PC-9 (cell line): ENCODE measurements around the gene BEND6. TPM values are rescaled to one million over a fixed set of nuclear protein-coding genes. Genes with fewer than 3 reads are reported as not detected.

Source experiments
- BruUV-seq: library from RNA; stranded (reverse); fragments of 400-500 nt; replicated peaks from 2 replicates; lab custom pipeline; 2021; lab: Mats Ljungman, UMichigan
- CTCF ChIA-PET: fragments of 300-600 bp; sonication (Branson Sonifier 250); formaldehyde crosslinking; loops from one replicate; lab custom pipeline; 2022; ENCODE audit warnings: antibody characterized with exemption; lab: Charles Lee
- POLR2A ChIA-PET: fragments of 300-600 bp; sonication (Branson Sonifier 250); formaldehyde crosslinking; loops from one replicate; lab custom pipeline; 2022; ENCODE audit warnings: antibody characterized with exemption; ENCODE audit not compliant: unreplicated experiment; lab: Charles Lee
- DNase-seq, 2 experiments: peaks; one replicate each; pipeline versions ENCODE4 v3.0.0 to v3.0.0-alpha.2; 2015 to 2022; ENCODE audit warnings: mixed read lengths in 1 of 2
- H2AFZ ChIP-seq: fragments of 200-600 bp; sonication (generic); 2 replicates; pipeline ENCODE4 v1.8.1; 2017; ENCODE audit warnings: antibody characterized with exemption
- H3F3A ChIP-seq: fragments of 200-600 bp; sonication (generic); 2 replicates; pipeline ENCODE4 v1.8.1; 2017; ENCODE audit warnings: antibody characterized with exemption, mild to moderate bottlenecking, low read depth; ENCODE audit not compliant: insufficient read depth
- H3K27ac ChIP-seq: fragments of 200-600 bp; sonication (generic); 2 replicates; pipeline ENCODE4 v1.6.1; 2016; ENCODE audit warnings: mixed run types
- H3K27me3 ChIP-seq: fragments of 200-600 bp; sonication (generic); 2 replicates; pipeline ENCODE4 v1.6.1; 2016; ENCODE audit warnings: low read depth, mixed run types; ENCODE audit not compliant: insufficient read depth
- H3K36me3 ChIP-seq: fragments of 200-600 bp; sonication (generic); 2 replicates; pipeline ENCODE4 v1.6.1; 2016; ENCODE audit warnings: low read depth, mixed run types
- H3K4me1 ChIP-seq: fragments of 200-600 bp; sonication (generic); replicated peaks from 2 replicates; pipeline ENCODE4 v1.6.1; 2016; ENCODE audit warnings: mixed run types; ENCODE audit not compliant: insufficient read depth
- H3K4me2 ChIP-seq: fragments of 200-600 bp; sonication (generic); 2 replicates; pipeline ENCODE4 v1.6.1; 2017; ENCODE audit warnings: mixed run types
- H3K4me3 ChIP-seq: fragments of 200-600 bp; sonication (generic); 2 replicates; pipeline ENCODE4 v1.6.1; 2016; ENCODE audit warnings: mixed run types
- H3K79me2 ChIP-seq: fragments of 200-600 bp; sonication (generic); 2 replicates; pipeline ENCODE4 v1.6.1; 2017; ENCODE audit warnings: low read depth, mixed run types
- H3K9me2 ChIP-seq: fragments of 200-600 bp; sonication (generic); 2 replicates; pipeline ENCODE4 v1.8.1; 2017; ENCODE audit warnings: mild to moderate bottlenecking; ENCODE audit not compliant: insufficient read depth
- H3K9me3 ChIP-seq: fragments of 200-600 bp; sonication (generic); 2 replicates; pipeline ENCODE4 v1.8.1; 2016; ENCODE audit warnings: low read depth; ENCODE audit not compliant: insufficient read depth
- H4K20me1 ChIP-seq: fragments of 200-600 bp; sonication (generic); 2 replicates; pipeline ENCODE4 v1.8.1; 2017; ENCODE audit not compliant: insufficient read depth
- EZH2 ChIP-seq: fragments of 200-600 bp; sonication (generic); IDR thresholded peaks from 2 replicates; pipeline ENCODE4 v1.8.0; 2017; ENCODE audit warnings: antibody characterized with exemption, low read depth
- intact Hi-C: fragments of 100-400 bp; cut with micrococcal nuclease; formaldehyde crosslinking; loops from one replicate; pipeline ENCODE4 v1.10.0; 2022; ENCODE audit not compliant: unreplicated experiment
- total RNA-seq: library from RNA; stranded (reverse); gene quantifications from 2 replicates; pipeline ENCODE4 v1.2.3, GENCODE V29; 2021
- TF ChIP-seq, protein P1 (sequence below): fragments of 200-600 bp; sonication (generic); conservative IDR thresholded peaks from 2 replicates; pipeline ENCODE4 v1.6.1; 2017; ENCODE audit warnings: mixed run types, antibody characterized with exemption, mild to moderate bottlenecking, moderate library complexity

BEND6 gene
- total RNA-seq, 1 experiment from 2014 or later, result 5.7 TPM

DNA sequence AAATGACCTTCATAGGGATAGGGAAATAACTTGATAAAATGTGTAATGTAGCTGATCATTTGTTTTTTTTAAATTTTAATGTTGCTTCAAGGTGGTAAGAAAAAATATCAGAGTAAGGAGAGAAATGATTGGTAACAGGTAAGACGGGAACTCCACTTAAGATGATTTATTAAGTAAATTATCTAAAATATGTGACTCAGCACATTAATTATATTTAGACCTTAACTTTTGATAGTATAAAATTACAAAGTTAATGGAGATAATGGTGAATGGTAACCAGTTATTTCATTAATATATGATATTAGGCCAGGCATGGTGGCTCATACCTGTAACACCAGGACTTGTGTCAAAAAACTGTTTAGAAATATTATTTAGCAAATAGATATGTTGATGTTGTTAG is 10.2 kb downstream of the BEND6 start:
- CTCF ChIA-PET, result no interaction called here
- DNase-seq, result no peak
- intact Hi-C loops, result no loop called here

DNA sequence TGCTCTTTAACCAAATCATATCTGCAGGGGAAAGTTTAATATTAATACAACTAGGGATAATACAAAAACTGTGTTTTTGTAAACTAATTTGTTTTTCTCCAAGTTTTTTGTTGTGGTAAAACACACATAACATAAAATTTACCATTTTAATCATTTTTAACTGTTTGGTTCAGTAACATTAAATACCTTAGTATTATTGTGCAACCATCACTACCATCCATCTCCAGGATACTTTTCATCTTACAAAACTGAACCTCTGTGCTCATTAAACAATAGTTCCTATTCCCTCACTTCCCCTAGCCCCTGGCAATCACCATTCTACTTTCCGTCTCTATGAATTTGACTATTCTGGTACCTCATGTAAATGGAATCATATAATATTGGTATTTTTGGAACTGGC is 15.9 kb downstream of the BEND6 start:
- Histone ChIP-seq H2AFZ (no peak overlapping the region), H3K79me2 (no peaks in the 10 kb centered on the region), H3K36me3 (no peaks in the 10 kb centered on the region), H3K9me2 (no peaks in the 10 kb centered on the region), H3K4me2 (no peak overlapping the region), H4K20me1 (no peaks in the 10 kb centered on the region), H3K27me3 (no peaks in the 10 kb centered on the region), H3F3A (no peaks in the 10 kb centered on the region), H3K4me1 (no peaks in the 10 kb centered on the region), H3K9me3 (no peaks in the 10 kb centered on the region), H3K4me3 (no peak overlapping the region), H3K27ac (no peak overlapping the region)
- BruUV-seq, result no TSS peak
- POLR2A ChIA-PET, result no interaction called here
- intact Hi-C loops, result no loop called here
- no peak for TF ChIP-seq EZH2
- TF ChIP-seq, protein P1, sequence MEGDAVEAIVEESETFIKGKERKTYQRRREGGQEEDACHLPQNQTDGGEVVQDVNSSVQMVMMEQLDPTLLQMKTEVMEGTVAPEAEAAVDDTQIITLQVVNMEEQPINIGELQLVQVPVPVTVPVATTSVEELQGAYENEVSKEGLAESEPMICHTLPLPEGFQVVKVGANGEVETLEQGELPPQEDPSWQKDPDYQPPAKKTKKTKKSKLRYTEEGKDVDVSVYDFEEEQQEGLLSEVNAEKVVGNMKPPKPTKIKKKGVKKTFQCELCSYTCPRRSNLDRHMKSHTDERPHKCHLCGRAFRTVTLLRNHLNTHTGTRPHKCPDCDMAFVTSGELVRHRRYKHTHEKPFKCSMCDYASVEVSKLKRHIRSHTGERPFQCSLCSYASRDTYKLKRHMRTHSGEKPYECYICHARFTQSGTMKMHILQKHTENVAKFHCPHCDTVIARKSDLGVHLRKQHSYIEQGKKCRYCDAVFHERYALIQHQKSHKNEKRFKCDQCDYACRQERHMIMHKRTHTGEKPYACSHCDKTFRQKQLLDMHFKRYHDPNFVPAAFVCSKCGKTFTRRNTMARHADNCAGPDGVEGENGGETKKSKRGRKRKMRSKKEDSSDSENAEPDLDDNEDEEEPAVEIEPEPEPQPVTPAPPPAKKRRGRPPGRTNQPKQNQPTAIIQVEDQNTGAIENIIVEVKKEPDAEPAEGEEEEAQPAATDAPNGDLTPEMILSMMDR, result no peak
- CTCF ChIA-PET, result no interaction called here
- no peak for DNase-seq

More for the DNA sequence above, 10.2 kb downstream of the BEND6 start:
- H3K4me1 ChIP-seq, result peaks cover 5% of the 10 kb centered on the region
- POLR2A ChIA-PET, result no interaction called here
- H2AFZ ChIP-seq, result no peak overlapping the region
- no peak overlapping the region for H3K4me3 ChIP-seq
- H3K9me3 ChIP-seq, result no peaks in the 10 kb centered on the region
- no peaks in the 10 kb centered on the region for H3F3A ChIP-seq
- H3K36me3 ChIP-seq, result no peaks in the 10 kb centered on the region
- no TSS peak for BruUV-seq
- no peak overlapping the region for H3K4me2 ChIP-seq
- TF ChIP-seq, protein P1, result no peak
- TF ChIP-seq EZH2, result no peak
- H4K20me1 ChIP-seq, result no peaks in the 10 kb centered on the region
- no peaks in the 10 kb centered on the region for H3K27me3 ChIP-seq
- H3K9me2 ChIP-seq, result no peaks in the 10 kb centered on the region
- no peak overlapping the region for H3K27ac ChIP-seq
- H3K79me2 ChIP-seq, result no peaks in the 10 kb centered on the region

DNA sequence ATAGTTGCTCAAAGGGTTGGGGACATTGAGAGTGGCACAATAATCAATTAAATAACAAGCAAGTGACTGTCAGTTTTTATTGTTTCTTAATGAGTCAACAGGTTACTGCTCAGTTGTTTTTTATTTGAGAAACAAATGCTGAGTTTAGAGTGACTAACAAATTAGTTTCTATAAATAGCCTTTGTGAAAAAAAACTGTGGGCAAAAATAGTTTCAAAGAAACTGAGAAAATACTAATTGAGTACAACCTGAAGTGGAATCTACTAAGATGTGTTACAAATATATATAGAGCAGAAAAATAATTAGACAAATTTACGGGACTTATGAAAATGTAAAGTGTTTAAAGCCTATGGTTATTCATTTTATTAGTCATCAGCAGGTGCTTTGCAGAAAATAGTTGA is 22.3 kb downstream of the BEND6 start:
- BruUV-seq, result no TSS peak
- H3K36me3 ChIP-seq, result no peaks in the 10 kb centered on the region
- H3K9me3 ChIP-seq, result peaks cover 10% of the 10 kb centered on the region; the same call in 1 of the 2 replicates
- H2AFZ ChIP-seq, result no peak overlapping the region
- H3K4me1 ChIP-seq, result no peaks in the 10 kb centered on the region
- no peak overlapping the region for H3K27ac ChIP-seq
- TF ChIP-seq EZH2, result no peak
- TF ChIP-seq, protein P1, result no peak
- no peaks in the 10 kb centered on the region for H3K27me3 ChIP-seq
- no peak overlapping the region for H3K4me3 ChIP-seq
- H3K79me2 ChIP-seq, result no peaks in the 10 kb centered on the region
- DNase-seq, result no peak
- H4K20me1 ChIP-seq, result no peaks in the 10 kb centered on the region
- intact Hi-C loops, result no loop called here
- no peaks in the 10 kb centered on the region for H3K9me2 ChIP-seq
- POLR2A ChIA-PET, result no interaction called here
- CTCF ChIA-PET, result no interaction called here
- H3F3A ChIP-seq, result no peaks in the 10 kb centered on the region; the same call in 1 of the 2 replicates
- no peak overlapping the region for H3K4me2 ChIP-seq
